Fibroblast of peridontal ligament (primary cell): ENCODE results near the gene TXNRD2.

ENCODE experiments used
- DNase-seq: peaks from one replicate; pipeline ENCODE4 v3.0.0-alpha.2; 2010; ENCODE audit errors: extremely low read depth

TXNRD2 gene

GRCh38 chr22:19966908-19967750, 25.5 kb upstream of the TXNRD2 start:
- DNase-seq = no peak

DNA sequence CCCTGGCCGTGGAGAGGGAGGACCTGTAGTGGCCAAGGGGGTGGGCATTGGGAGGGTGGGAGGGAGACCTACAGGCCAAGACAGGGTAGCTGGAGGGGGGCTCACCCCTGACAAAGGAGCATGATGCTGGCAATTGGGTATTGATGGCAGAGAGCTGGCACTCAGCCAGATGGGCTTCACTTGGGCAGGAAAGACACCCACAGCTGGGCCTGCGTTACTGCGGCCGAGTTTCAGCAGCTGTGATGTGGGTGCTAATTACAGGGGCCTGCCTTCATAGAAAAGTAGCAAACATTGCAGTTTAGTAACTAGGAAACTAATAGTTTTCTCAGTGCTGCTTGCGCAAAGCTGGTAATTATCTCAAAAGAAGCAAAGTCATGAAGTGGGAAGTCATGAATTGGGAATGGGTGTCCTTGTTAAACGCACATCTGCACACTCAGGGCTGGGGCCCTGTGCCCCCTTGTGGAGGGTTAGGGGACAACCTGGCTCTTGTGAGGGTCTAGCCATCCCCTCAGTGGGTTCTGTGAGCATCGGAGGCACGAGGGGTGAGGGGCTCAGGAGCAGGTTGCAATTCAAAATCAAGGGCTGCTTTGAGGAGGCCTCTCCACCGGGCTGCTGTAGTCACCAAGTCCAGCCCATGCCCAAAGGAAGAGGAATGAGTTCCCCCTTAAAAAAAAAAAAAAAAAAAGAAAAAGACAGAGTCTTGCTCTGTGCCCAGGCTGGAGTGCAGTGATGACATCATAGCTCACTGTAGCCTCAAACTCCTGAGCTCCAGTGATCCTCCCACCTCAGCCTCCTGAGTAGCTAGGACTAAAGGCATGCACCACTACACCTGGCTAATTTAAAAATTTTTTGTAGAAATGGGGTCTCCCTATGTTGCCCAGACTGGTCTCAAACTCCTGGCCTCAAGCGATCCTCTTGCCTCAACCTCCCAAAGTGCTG, 24.4 kb upstream of the TXNRD2 start:
- peak; percentile 25 for DNase-seq

DNA sequence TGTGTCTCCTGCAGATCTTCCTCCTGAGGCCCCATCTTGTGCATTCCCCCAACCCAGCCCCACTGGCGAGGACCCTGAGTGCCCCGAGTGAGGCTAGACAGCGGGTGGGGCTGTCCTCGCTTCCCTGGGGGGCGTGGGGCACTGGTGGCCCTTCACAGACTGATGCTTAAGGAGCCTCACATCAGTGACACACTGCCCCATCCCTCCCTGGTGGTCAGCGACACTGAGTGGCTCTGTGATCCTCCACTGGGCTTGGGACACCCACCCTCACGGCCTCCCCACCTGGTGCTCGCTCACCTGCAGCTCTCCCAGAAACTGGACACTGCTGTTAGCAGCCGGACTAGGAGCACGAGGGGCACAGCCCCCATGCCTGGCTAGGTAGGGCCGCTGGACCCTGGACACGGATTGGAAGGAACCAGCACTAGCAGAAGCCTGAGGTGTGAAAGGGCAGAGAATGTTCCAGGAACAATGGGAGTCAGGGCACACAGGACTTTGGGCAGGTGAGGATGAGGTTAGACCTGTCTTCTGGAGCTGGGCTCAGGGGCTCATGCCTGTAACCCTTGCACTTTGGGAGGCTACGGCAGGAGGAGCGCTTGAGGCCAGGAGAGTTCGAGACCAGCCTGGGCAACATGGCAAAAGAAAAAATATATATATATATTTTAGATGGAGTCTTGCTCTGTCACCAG, 23.2 kb upstream of the TXNRD2 start:
- no peak for DNase-seq

- DNase-seq = no peak
Measured at GRCh38 chr22:19963863-19964642, 22.4 kb upstream of the TXNRD2 start.

DNA sequence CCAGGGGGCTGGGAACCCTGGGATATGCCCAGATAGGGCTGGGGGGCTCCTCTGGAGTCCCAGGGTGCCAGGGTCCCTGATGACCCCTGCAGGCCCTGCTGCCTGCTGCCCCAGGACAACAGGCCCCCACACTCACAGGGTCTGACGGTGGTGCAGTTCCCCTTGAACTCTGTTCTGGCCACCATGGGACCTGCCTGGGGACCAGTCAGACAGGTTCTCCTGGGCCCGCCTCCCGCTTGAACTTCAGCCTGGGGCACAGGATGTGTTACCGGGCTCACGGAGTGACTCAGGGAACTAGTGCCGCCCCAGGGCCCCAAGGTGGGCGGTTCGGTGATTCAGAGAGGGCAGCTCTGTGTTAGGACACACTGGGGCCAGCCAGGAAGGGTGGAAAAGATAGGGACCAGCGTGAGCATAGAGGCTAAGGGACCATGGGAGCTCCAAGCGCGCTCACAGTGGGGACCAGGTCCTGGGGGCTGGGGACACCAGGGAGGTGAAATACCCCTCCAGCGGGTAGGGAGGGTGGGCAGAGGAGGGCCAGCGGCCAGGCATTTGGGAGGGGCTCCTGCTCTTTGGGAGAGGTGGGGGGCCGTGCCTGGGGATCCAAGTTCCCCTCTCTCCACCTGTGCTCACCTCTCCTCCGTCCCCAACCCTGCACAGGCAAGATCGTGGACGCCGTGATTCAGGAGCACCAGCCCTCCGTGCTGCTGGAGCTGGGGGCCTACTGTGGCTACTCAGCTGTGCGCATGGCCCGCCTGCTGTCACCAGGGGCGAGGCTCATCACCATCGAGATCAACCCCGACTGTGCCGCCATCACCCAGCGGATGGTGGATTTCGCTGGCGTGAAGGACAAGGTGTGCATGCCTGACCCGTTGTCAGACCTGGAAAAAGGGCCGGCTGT, 21.5 kb upstream of the TXNRD2 start:
- no peak for DNase-seq

GRCh38 chr22:19962246-19962908, 20.8 kb upstream of the TXNRD2 start:
- DNase-seq = peak; percentile 60

DNA sequence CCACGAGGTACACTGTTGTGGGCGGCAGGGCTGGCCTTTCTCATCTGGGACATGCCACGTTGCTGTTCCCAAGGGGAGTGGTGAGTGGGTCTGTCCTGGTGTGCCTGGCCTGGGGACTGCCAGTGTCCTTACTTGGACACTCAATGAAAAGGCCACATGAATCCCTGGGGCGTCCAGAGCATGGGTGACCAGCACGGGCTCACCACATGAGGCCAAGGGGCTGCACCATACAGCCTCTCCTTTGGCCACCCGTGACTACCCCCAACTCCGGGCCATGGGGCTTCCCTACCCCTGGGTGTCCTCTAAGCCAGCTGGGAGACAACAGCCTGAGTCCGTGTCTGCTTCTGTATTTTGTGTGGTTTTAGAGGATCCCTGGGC, 20.2 kb upstream of the TXNRD2 start:
- DNase-seq = no peak

DNA sequence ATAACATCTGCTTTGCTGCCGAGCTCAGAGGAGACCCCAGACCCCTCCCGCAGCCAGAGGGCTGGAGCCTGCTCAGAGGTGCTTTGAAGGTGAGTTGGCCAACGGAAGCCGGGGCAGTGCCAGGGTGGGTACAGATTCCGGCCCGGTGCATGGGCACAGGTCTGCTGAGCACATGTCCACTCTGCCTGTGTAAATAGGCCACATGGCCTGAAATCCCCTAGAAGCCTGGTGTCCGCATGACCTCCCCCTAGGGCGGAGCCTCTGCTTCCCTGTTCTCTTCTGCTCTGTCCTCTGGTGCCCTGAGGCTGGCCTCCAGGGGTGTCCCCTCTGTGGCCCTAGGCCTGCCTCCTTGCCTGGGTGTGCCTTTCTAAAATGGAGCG, 19.6 kb upstream of the TXNRD2 start:
- no peak for DNase-seq

DNA sequence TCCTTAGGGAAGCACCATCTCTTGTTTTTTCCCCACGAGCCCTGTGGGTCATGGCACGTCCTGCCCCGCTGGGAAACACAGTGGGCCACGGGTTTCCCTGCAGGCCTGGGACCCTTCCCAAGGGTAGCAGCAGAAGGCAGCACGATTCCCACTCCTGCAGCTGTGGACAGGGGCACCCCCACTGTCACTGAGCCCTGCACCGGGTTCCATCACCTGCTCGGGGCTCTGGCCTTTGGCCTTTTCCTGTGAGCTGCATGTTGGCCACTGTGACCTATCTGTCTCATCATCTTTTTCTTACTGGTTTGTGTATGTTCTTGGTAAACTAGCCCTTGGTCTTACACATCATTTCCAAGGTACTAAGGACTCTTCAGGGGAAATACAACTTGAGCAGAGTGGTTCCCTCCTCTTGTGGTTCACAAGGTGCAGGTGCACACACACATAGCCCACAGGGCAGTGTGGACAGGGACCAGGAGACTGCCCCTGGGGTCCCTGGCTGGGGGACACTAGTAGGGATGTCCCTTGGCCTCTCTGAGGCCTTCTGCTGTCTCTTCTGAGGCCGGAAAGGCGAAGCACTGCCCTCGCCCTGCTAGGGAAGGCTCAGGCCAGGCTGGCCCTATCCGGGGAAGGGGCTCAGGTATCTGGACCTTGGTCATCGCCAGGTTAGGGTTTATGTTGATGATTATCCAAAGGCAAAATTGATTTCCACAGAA, 19.0 kb upstream of the TXNRD2 start:
- DNase-seq = no peak

DNA sequence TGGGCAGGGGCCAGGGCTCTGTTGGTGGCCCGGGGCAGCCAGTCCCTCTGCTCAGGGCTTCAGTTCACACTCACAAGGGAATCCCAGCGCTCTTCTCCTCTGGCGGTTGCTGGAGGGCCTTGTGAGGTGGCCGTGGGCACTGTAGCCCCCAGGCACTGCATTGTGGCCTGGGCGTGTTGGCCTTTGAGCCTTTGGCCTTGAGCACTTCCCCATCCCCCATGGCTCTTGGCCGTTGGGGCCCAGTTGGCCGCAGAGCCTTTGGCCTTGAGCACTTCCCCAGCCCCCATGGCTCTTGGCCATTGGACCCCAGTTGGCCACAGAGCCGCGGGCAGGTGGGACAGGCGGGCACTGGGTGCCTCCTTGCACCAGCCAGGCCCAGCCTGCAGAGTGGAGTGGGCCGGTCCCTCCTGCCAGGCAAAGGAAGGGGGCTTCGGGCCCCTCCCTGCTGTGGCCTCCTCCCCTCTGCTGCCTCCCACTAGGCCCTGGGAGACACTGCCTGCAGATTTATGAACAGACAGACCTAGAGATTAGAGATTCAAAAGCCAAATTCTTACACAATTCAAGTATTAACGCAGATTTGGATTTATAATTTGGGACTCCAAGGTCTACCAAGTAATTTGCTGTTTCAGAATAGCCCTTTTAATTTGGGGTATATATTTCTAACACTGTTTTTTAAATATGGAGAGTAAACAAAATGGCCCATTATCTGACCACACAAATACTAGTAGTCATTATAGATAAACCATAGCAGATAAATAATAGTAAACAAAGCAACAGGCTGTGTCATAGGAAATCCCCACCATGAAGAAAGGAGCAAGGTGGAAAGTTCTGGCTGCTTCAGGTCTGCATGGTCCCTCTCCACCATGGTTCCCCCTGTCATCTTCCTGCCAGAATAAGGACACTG, 18.2 kb upstream of the TXNRD2 start:
- DNase-seq = no peak

GRCh38 chr22:19959043-19959586, 17.5 kb upstream of the TXNRD2 start:
- DNase-seq = peak; percentile 40

DNA sequence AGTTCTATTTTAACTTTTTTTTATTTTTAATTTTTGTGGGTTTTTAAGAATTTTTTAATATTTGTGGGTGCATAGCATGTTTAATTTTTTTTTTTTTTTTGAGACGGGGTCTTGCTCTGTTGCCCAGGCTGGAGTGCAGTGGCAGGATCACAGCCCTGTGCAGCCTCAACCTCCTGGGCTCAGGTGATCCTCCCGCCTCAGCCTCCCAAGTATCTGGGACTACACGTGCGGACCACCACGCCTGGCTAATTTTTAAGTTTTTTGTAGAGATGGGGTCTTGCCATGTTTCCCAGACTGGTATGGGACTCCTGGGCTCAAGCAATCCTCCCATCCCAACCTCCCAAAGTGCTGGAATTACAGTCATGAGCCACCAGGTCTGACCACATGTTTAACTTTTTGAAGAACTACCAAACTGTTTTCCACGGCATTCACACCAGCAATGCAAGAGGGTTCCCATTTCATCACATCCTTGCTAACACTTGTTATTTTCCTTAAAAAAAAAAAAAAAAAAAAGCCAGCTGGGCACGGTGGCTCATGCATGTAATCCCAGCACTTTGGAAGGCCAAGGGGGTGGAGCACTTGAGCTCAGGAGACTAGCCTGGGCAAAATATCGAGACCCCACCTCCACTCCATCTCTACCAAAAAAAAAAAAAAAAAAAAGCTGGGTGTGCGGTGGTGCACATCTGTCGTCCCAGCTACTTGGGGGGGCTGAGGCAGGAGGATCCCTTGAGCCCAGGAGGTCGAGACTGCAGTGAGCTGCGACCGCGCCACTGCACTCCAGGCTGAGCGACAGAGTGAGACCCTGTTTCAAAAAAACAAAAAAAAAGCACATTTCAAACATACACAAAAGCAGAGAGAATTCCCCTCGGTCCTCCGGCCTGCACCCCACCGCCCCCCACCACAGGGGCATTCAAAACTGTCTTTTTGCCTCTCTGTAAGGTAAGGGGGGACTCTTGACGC, 16.7 kb upstream of the TXNRD2 start:
- DNase-seq = peak; percentile 84

GRCh38 chr22:19957445-19957844, 15.8 kb upstream of the TXNRD2 start:
- no peak for DNase-seq

GRCh38 chr22:19955241-19956128, 13.9 kb upstream of the TXNRD2 start:
- no peak for DNase-seq

DNA sequence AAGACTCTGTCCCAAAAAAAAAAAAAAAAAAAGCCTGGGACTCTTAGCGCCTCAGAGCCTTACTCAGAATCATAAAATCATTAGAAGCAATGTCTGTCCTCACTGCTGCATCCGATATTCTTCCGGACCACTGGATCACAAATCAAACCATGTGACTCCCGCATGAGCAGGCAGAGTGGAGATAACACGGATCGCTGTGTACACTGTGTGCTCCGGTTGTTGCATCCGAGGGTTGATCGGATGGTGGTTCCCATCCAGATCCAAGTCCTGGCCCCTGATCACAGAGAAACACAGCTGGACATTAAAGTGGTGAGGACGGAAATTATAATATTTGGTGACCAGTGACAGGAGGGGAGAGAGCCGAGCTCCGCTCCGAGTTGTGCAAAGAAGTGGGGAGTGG, 9.7 kb upstream of the TXNRD2 start:
- no peak for DNase-seq
